Body of pancreas (tissue), 4 donors: Measurements from ENCODE around the gene SPOCK1. TPM values are rescaled to one million over a fixed set of nuclear protein-coding genes. Genes with fewer than 3 reads are reported as not detected.

ENCODE experiments used
- ATAC-seq: fragments of 150-250 bp; one replicate; pipeline ENCODE4 v1.9.1; 2016
- DNase-seq, 4 donors: peaks; one replicate each; pipeline ENCODE4 v3.0.0-alpha.2; 2019
- H3K27ac ChIP-seq, 4 donors: fragments of 200-600 bp; sonication (generic); 1 replicate in 3 of 4; 2 replicates in 1 of 4; pipeline versions ENCODE4 v1.5.1 to v1.6.1; 2016 to 2019; ENCODE audit warnings: mild to moderate bottlenecking in 1 of 4, mixed read lengths in 1 of 4, moderate library complexity in 1 of 4
- H3K27me3 ChIP-seq, 2 donors: fragments of 200-600 bp; sonication (generic); one replicate each; pipeline ENCODE4 v1.6.0; 2016; ENCODE audit warnings: mild to moderate bottlenecking in 1 of 2
- H3K36me3 ChIP-seq, 2 donors: fragments of 200-600 bp; sonication (generic); replicated peaks in 1 of 2; 2 replicates each; pipeline ENCODE4 v1.5.1; 2016; ENCODE audit warnings: low read depth in 2 of 2; ENCODE audit not compliant: insufficient read depth in 1 of 2
- H3K4me1 ChIP-seq: fragments of 200-600 bp; sonication (generic); one replicate; pipeline ENCODE4 v1.6.0; 2016
- H3K4me3 ChIP-seq, 2 donors: fragments of 200-600 bp; sonication (generic); 1 replicate in 1 of 2; 2 replicates in 1 of 2; pipeline ENCODE4 v1.5.1; 2016 to 2019
- H3K9me3 ChIP-seq, 3 donors: fragments of 200-600 bp; sonication (generic); 1 replicate in 2 of 3; 2 replicates in 1 of 3; pipeline ENCODE4 v1.5.1; 2016
- CTCF ChIP-seq, 7 experiments: fragments of 450-650 bp in 4 of 7; fragments of 200-600 bp in 3 of 7; sonication (generic) in 3 of 7; IDR thresholded peaks; one replicate each; pipeline ENCODE4 v1.5.1; 2016 to 2019; ENCODE audit warnings: antibody characterized with exemption in 7 of 7
- POLR2A ChIP-seq, 3 donors: fragments of 450-650 bp; IDR thresholded peaks; one replicate each; pipeline ENCODE4 v1.6.1; 2016; ENCODE audit warnings: antibody characterized with exemption in 3 of 3, mild to moderate bottlenecking in 2 of 3
- WGBS, 2 donors: methylation state at CpG; one replicate each; pipeline ENCODE4 v1.1.5; 2017; 5-methylcytosine and 5-hydroxymethylcytosine counted together
- intact Hi-C: fragments of 100-400 bp; cut with DNase I; formaldehyde crosslinking; loops from one replicate; pipeline ENCODE4 v1.15.1; 2023
- total RNA-seq, 2 donors: library from RNA; depleted of rRNA; stranded (reverse); fragments of >200 nt; gene quantifications; one replicate each; pipeline ENCODE4 v1.1.0, GENCODE V29; 2016

The SPOCK1 gene
- total RNA-seq, 2 donors from 2014 or later: 22.4 to 30.6 TPM

DNA sequence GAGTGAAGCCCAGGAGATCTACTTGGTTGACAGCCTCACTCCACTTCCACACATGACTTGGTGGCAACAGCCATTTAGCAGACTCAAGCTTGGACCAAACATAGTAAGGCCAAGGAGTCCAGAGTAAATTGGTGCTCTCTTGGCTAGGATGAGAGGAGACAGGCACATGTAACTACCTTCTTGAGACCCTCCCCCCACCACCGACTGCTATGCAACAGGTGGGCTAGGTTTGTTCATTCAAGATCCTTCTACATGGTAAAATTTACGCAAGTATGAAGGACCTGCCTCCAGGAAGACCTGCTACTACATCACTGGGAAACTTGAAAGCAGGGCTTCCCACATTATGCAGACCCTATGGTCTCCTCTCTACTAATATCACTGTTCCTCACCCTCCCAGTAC, 442.4 kb downstream of the SPOCK1 start:
- no peak for ATAC-seq
- intact Hi-C loops: no loop called here
- WGBS, 2 donors: 91 to 92% methylated on average over 2 of the region's 2 CpGs
- H3K27me3 ChIP-seq: no peaks in the 10 kb centered on the region
- TF ChIP-seq CTCF (IDR thresholded peaks at IDR 0.05) (no peak), POLR2A (IDR thresholded peaks at IDR 0.05) (no peak)
- H3K4me1 ChIP-seq: no peaks in the 10 kb centered on the region
- no peak for DNase-seq
- H3K27ac ChIP-seq: no peak overlapping the region
- H3K36me3 ChIP-seq: no peaks in the 10 kb centered on the region
- no peaks in the 10 kb centered on the region for H3K9me3 ChIP-seq
- H3K4me3 ChIP-seq: no peak overlapping the region

DNA sequence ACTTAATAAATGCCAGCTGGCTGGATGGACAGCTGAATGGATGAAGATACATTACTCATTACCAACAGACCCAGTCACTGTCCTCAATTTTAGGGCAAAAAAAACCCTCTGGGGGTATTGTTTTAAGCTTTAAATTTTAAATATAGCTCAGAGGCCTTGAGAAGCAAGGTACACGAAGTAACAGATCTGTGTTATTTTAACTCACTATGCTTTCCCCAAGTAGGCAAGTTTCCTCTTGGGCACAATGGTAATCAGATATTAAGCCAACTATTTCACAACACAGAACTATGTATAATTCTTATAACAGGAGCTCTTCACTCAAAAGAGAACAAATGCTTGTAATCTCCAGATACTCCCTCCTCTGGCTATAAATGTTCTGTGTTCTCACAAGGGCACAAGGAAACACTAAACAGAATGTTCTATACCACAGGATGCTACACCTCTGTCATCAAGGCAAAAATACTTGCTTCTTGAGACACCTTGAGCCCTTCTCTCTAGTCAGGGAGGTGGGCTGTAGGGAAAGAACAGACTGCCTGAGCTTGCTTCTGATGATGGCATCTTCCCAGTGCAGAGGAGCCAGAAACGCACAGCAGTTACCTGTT, 443.8 kb downstream of the SPOCK1 start:
- intact Hi-C loops: no loop called here
- Histone ChIP-seq H3K9me3 (no peaks in the 10 kb centered on the region), H3K4me3 (no peak overlapping the region), H3K27me3 (no peaks in the 10 kb centered on the region), H3K4me1 (no peaks in the 10 kb centered on the region), H3K27ac (no peak overlapping the region), H3K36me3 (no peaks in the 10 kb centered on the region)
- DNase-seq: no peak
- no peak for ATAC-seq
- 55 to 82% methylated on average over 1 to 2 of the region's 2 CpGs for WGBS, 2 donors
- TF ChIP-seq POLR2A (IDR thresholded peaks at IDR 0.05) (no peak), CTCF (IDR thresholded peaks at IDR 0.05) (no peak)

- ATAC-seq (no peak), DNase-seq (no peak)
- H3K4me1 ChIP-seq: no peaks in the 10 kb centered on the region
- WGBS, 2 donors: 70 to 79% methylated on average over 3 of the region's 3 CpGs
- no peak for TF ChIP-seq CTCF (IDR thresholded peaks at IDR 0.05)
- no peak for TF ChIP-seq POLR2A (IDR thresholded peaks at IDR 0.05)
- no peaks in the 10 kb centered on the region for H3K27me3 ChIP-seq
- no peaks in the 10 kb centered on the region for H3K9me3 ChIP-seq
- intact Hi-C loops: no loop called here
- no peaks in the 10 kb centered on the region for H3K36me3 ChIP-seq
- H3K27ac ChIP-seq: no peak overlapping the region
- no peak overlapping the region for H3K4me3 ChIP-seq
Observed at GRCh38 chr5:137054792-137055191, 444.3 kb downstream of the SPOCK1 start.

DNA sequence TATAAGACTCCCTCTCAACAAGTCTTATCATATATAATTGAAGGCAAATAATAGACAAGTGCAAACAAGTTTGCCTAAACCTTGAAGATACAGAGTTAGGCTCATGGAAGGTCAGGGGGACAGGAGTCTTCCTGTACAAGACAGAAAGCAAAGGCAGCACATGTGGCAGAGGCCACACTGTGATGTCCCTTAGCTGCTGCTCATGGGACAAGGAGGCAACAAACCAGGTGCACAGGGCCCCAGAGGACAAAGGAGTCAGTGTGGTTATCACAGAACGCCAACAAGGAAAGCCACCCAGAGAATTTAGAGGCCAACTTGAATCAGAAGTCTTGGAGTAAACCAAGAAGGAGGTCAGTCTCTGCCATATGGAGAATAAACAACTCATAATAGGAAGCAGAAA, 444.8 kb downstream of the SPOCK1 start:
- Histone ChIP-seq H3K36me3 (no peaks in the 10 kb centered on the region), H3K9me3 (no peaks in the 10 kb centered on the region), H3K4me3 (no peak overlapping the region), H3K27ac (no peak overlapping the region), H3K27me3 (no peaks in the 10 kb centered on the region), H3K4me1 (no peaks in the 10 kb centered on the region)
- ATAC-seq (no peak), DNase-seq (no peak)
- no peak for TF ChIP-seq POLR2A (IDR thresholded peaks at IDR 0.05)
- no peak for TF ChIP-seq CTCF (IDR thresholded peaks at IDR 0.05)
- intact Hi-C loops: no loop called here
- 78 to 89% methylated on average over 1 of the region's 1 CpG for WGBS, 2 donors

DNA sequence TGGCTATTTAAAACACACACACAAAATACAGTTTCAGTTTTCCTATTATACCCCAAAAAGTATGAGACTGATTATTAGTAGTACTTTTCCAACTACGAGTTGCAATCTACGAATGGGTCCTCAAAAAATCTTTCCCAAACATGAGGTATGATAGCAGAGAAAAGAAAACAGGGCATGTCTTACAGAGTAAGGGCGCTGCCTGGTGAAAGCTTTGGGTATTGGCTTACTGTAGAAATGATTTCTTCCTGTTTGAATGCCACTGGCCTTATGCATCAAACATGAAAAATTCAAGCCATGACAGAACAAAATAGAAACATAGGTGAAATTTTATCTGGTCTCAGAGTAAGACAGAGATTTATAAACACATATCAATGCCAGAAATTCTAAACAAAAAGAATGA, 448.0 kb downstream of the SPOCK1 start:
- no peaks in the 10 kb centered on the region for H3K36me3 ChIP-seq
- H3K27ac ChIP-seq: no peak overlapping the region
- DNase-seq (no peak), ATAC-seq (no peak)
- no peaks in the 10 kb centered on the region for H3K4me1 ChIP-seq
- H3K27me3 ChIP-seq: no peaks in the 10 kb centered on the region
- no peak overlapping the region for H3K4me3 ChIP-seq
- TF ChIP-seq POLR2A (IDR thresholded peaks at IDR 0.05) (no peak), CTCF (IDR thresholded peaks at IDR 0.05) (no peak)
- intact Hi-C loops: no loop called here
- 41 to 51% methylated on average over 3 of the region's 3 CpGs for WGBS, 2 donors
- no peaks in the 10 kb centered on the region for H3K9me3 ChIP-seq
